Adrenal gland (tissue), 5 donors: Measurements from ENCODE around the gene CPED1.

ENCODE experiments used
- CTCF ChIP-seq, 6 experiments: fragments of 450-650 bp in 4 of 6; fragments of 200-600 bp in 2 of 6; sonication (generic) in 1 of 6; IDR thresholded peaks; 1 replicate in 5 of 6; 2 replicates in 1 of 6; pipeline versions ENCODE4 v1.5.1 to v1.8.0; 2016 to 2021; ENCODE audit warnings: antibody characterized with exemption in 6 of 6, mild to moderate bottlenecking in 2 of 6, moderate library complexity in 1 of 6
- POLR2A ChIP-seq, 2 donors: fragments of 450-650 bp; IDR thresholded peaks; one replicate each; pipeline ENCODE4 v1.6.1; 2017; ENCODE audit warnings: antibody characterized with exemption in 2 of 2, mild to moderate bottlenecking in 2 of 2, moderate library complexity in 1 of 2
- donor health status: DM: no; HTN: no; CAD: no.

GRCh38 chr7:121272676-121273075 lies 284.2 kb downstream of the CPED1 start:
- TF ChIP-seq CTCF (IDR thresholded peaks at IDR 0.05) (no peak), POLR2A (IDR thresholded peaks at IDR 0.05) (no peak)
